Esophagus squamous epithelium (tissue), 5 donors: ENCODE measurements around the gene MBNL2. TPM values are rescaled to one million over a fixed set of nuclear protein-coding genes. Genes with fewer than 3 reads are reported as not detected.

Source experiments
- DNase-seq: peaks from one replicate; lab custom pipeline; 2025; lab: John Stamatoyannopoulos, UW
- H3K27ac ChIP-seq, 4 donors: fragments of 200-600 bp; sonication (generic); one replicate each; pipeline ENCODE4 v1.5.1; 2016 to 2019; ENCODE audit warnings: mild to moderate bottlenecking in 1 of 4
- H3K27me3 ChIP-seq, 4 donors: fragments of 200-600 bp; sonication (generic); 1 replicate in 3 of 4; 2 replicates in 1 of 4; pipeline versions ENCODE4 v1.5.1 to v1.6.0; 2017 to 2021; ENCODE audit warnings: antibody characterized with exemption in 1 of 4
- H3K36me3 ChIP-seq, 3 donors: fragments of 200-600 bp; sonication (generic); one replicate each; pipeline ENCODE4 v1.5.1; 2016 to 2019
- H3K4me1 ChIP-seq, 3 donors: fragments of 200-600 bp; sonication (generic); one replicate each; pipeline ENCODE4 v1.5.1; 2017 to 2019
- H3K4me3 ChIP-seq, 4 donors: fragments of 200-600 bp; sonication (generic); 1 replicate in 3 of 4; 2 replicates in 1 of 4; pipeline ENCODE4 v1.5.1; 2016 to 2019; ENCODE audit warnings: mild to moderate bottlenecking in 2 of 4, moderate library complexity in 1 of 4
- H3K9me3 ChIP-seq, 3 donors: fragments of 200-600 bp; sonication (generic); one replicate each; pipeline ENCODE4 v1.5.1; 2016 to 2019
- POLR2A ChIP-seq, 4 donors: fragments of 450-650 bp; IDR thresholded peaks; one replicate each; pipeline ENCODE4 v1.6.1; 2017; ENCODE audit warnings: antibody characterized with exemption in 4 of 4, mild to moderate bottlenecking in 4 of 4, moderate library complexity in 3 of 4
- WGBS, 2 donors: methylation state at CpG; one replicate each; pipeline ENCODE4 v1.1.5; 2018; 5-methylcytosine and 5-hydroxymethylcytosine counted together
- intact Hi-C: fragments of 100-400 bp; cut with DNase I; formaldehyde crosslinking; loops from one replicate; pipeline ENCODE4 v1.15.0; 2022
- total RNA-seq, 4 donors: library from RNA; depleted of rRNA; stranded (reverse); fragments of >200 nt; gene quantifications; one replicate each; pipeline ENCODE4 v1.1.0, GENCODE V29; 2016
- TF ChIP-seq, protein P1 (sequence below), 6 experiments: fragments of 450-650 bp in 4 of 6; fragments of 200-600 bp in 2 of 6; sonication (generic) in 2 of 6; IDR thresholded peaks; one replicate each; pipeline ENCODE4 v1.5.1; 2016 to 2019; ENCODE audit warnings: antibody characterized with exemption in 6 of 6, mild to moderate bottlenecking in 4 of 6, moderate library complexity in 4 of 6
- donor health status: DM: yes; HTN: yes; CAD: no.

MBNL2 gene
- total RNA-seq, 4 donors from 2014 or later = 18.3 to 58.7 (median 29.7) TPM

DNA sequence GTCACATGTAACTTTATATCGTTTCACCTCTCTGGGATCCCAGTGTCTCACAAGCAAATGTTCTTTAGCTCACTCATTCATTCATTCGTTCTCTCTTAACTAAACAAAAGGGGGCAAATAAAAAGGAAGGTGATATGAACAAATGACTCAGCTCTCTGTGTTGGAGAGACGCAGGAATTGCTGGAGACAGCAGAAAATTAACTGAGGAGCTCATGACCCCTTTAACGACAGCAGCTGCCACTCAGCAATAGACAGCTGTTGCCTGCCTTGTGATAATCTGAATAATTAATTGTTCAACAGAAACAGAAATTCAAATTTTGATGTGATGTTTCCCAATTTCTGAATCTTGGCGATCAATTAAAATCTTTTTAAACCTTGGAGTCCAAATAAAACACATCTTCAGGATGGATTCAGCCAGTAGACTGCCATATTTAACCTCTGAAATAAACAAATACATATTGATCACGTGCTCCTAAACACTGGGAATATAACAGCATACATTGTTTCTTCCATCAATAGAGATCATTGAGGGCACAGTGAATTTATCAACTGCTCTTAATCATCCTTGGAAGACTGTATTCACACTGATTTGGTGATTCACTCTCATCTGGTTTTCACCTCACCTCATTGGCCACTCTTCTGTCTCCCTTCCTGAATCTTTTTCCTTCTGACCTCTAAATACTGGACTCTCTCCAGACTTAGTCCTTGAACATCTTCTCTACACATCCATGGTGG is 63.3 kb downstream of the MBNL2 start:
- Histone ChIP-seq H3K27me3 (no peaks in the 10 kb centered on the region), H3K27ac (no peak overlapping the region), H3K36me3 (no peaks in the 10 kb centered on the region), H3K9me3 (no peaks in the 10 kb centered on the region), H3K4me1 (peaks cover 9 to 85% (median 36%) of the 10 kb centered on the region in 3 donors), H3K4me3 (no peak overlapping the region)
- 81 to 84% methylated on average over 6 of the region's 6 CpGs for WGBS, 2 donors
- intact Hi-C loops = no loop called here
- DNase-seq = no peak
- TF ChIP-seq, protein P1, sequence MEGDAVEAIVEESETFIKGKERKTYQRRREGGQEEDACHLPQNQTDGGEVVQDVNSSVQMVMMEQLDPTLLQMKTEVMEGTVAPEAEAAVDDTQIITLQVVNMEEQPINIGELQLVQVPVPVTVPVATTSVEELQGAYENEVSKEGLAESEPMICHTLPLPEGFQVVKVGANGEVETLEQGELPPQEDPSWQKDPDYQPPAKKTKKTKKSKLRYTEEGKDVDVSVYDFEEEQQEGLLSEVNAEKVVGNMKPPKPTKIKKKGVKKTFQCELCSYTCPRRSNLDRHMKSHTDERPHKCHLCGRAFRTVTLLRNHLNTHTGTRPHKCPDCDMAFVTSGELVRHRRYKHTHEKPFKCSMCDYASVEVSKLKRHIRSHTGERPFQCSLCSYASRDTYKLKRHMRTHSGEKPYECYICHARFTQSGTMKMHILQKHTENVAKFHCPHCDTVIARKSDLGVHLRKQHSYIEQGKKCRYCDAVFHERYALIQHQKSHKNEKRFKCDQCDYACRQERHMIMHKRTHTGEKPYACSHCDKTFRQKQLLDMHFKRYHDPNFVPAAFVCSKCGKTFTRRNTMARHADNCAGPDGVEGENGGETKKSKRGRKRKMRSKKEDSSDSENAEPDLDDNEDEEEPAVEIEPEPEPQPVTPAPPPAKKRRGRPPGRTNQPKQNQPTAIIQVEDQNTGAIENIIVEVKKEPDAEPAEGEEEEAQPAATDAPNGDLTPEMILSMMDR (IDR thresholded peaks at IDR 0.05) = no peak
- no peak for TF ChIP-seq POLR2A (IDR thresholded peaks at IDR 0.05)

DNA sequence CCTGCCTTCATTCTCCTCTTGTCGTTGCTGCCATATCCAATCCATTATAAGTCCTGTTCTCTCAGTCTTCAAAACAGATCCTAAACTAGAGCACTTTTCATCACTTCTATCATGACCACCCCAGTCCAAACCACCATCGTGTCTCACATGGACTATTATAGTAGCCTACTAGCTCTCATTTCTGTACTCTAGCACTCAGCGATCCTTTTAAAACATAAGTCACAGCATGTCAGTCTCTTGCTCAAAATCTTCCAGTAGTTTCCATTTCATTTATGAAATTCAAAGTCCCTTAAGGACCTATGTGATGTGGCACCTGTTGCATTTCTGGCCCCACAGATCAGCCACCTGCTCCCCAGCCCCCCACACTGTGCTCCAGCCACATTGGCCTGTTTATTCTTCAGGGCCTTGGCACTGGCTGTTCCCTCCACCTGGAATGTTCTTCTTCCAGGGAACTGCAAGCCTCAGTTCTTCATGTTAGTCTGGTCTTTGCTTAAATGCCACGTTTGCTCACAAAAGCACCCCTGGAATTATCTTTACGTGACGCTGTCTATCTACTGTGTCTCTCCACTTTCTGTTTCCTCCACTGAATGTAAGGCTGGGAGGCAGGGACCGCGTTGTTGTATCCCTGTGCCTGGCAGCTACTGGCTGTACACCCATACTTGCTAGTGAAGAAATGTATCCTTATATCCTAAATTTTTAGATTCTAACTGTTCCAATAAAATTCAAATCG is 64.3 kb downstream of the MBNL2 start:
- Histone ChIP-seq H3K4me1 (peaks cover 0 to 82% (median 29%) of the 10 kb centered on the region in 3 donors), H3K27ac (no peak overlapping the region)

DNA sequence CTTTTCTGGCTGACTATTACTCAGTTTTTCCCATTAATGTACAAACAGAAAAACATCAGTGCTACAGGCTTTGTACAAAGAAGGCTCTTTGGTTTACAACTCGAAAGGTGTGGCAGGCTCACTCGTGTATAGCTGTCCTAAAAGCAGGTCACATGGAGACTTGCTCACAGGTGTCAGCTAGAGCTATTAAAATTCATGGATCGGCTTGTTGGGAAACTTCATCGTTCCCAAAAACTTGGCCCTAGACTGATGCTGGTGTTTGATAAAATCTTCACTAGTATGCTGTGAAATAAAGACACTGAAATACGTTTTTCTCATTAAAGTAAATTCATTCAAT is 64.9 kb downstream of the MBNL2 start:
- TF ChIP-seq, protein P1 (IDR thresholded peaks at IDR 0.05) = no peak
- TF ChIP-seq POLR2A (IDR thresholded peaks at IDR 0.05) = no peak
- H3K4me1 ChIP-seq = peaks cover 0 to 77% (median 26%) of the 10 kb centered on the region in 3 donors
- intact Hi-C loops = no loop called here
- H3K36me3 ChIP-seq = no peaks in the 10 kb centered on the region
- no peaks in the 10 kb centered on the region for H3K27me3 ChIP-seq
- no peak for DNase-seq
- 73 to 78% methylated on average over 5 of the region's 5 CpGs for WGBS, 2 donors
- H3K27ac ChIP-seq = no peak overlapping the region
- H3K4me3 ChIP-seq = no peak overlapping the region
- no peaks in the 10 kb centered on the region for H3K9me3 ChIP-seq

More for the DNA sequence above, 64.3 kb downstream of the MBNL2 start:
- no peak for DNase-seq
- TF ChIP-seq POLR2A (IDR thresholded peaks at IDR 0.05) = no peak
- TF ChIP-seq, protein P1 (IDR thresholded peaks at IDR 0.05) = no peak
- Histone ChIP-seq H3K4me3 (no peak overlapping the region), H3K9me3 (no peaks in the 10 kb centered on the region), H3K27me3 (no peaks in the 10 kb centered on the region), H3K36me3 (no peaks in the 10 kb centered on the region)
- 86 to 90% methylated on average over 9 of the region's 9 CpGs for WGBS, 2 donors
- intact Hi-C loops = no loop called here

DNA sequence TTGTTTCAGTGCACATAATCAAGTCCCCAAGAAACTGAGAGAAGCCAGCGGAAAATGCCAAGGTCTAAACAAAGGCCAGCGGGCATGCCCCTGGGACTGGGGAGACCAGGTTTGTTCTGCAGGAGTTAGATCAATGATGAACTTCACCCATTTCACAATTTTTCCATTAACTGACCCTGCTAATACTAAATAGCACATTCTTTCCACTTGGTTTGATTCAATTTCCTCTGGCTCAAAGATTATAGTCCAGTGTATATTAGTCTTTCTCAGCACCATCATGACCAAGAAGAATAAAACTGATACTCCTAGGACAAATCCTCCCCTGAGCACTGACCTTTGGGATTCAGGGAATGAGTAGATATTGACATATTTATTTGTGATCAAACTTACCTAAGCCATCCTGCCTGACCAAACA is 66.4 kb downstream of the MBNL2 start:
- Histone ChIP-seq H3K4me1 (peaks cover 0 to 64% (median 23%) of the 10 kb centered on the region in 3 donors), H3K27me3 (no peaks in the 10 kb centered on the region)

More for the DNA sequence above, 66.4 kb downstream of the MBNL2 start:
- no peaks in the 10 kb centered on the region for H3K9me3 ChIP-seq
- DNase-seq = no peak
- intact Hi-C loops = no loop called here
- no peak overlapping the region for H3K27ac ChIP-seq
- H3K36me3 ChIP-seq = no peaks in the 10 kb centered on the region
- TF ChIP-seq POLR2A (IDR thresholded peaks at IDR 0.05) = no peak
- TF ChIP-seq, protein P1 (IDR thresholded peaks at IDR 0.05) = no peak
- WGBS, 2 donors = 88 to 95% methylated on average over 2 of the region's 2 CpGs
- no peak overlapping the region for H3K4me3 ChIP-seq
